GM21737 (cell line): ENCODE data around the gene RABGAP1L.
"Not testable (repeated sequence)": the region's sequence is repeated elsewhere in the genome, so short reads cannot be mapped to it uniquely, and the experiment has no call there.

Experiments
- ATAC-seq: cut with Tn5 transposase; IDR thresholded peaks from one replicate; pipeline ENCODE4 v1.9.1; 2021; ENCODE audit warnings: mild to moderate bottlenecking, moderate library complexity; ENCODE audit not compliant: unreplicated experiment

The RABGAP1L gene

GRCh38 chr1:174534789-174535188, 375.5 kb downstream of the RABGAP1L start:
- ATAC-seq = no peak

GRCh38 chr1:174535207-174535606, 375.9 kb downstream of the RABGAP1L start:
- ATAC-seq = no peak

- ATAC-seq = not testable (repeated sequence)
Measured at GRCh38 chr1:174543421-174543820, 384.1 kb downstream of the RABGAP1L start.

GRCh38 chr1:174550296-174550695, 391.0 kb downstream of the RABGAP1L start:
- ATAC-seq = no peak

GRCh38 chr1:174556392-174556791, 397.1 kb downstream of the RABGAP1L start:
- no peak for ATAC-seq

- no peak for ATAC-seq
Measured at GRCh38 chr1:174568551-174568950, 409.2 kb downstream of the RABGAP1L start.

GRCh38 chr1:174569240-174569639, 409.9 kb downstream of the RABGAP1L start:
- no peak for ATAC-seq

GRCh38 chr1:174572771-174573170, 413.5 kb downstream of the RABGAP1L start:
- ATAC-seq = no peak

GRCh38 chr1:174576120-174576519, 416.8 kb downstream of the RABGAP1L start:
- ATAC-seq = not testable (repeated sequence)

- no peak for ATAC-seq
Measured at GRCh38 chr1:174577681-174578080, 418.4 kb downstream of the RABGAP1L start.

GRCh38 chr1:174580801-174581200, 421.5 kb downstream of the RABGAP1L start:
- no peak for ATAC-seq

GRCh38 chr1:174583316-174583715, 424.0 kb downstream of the RABGAP1L start:
- no peak for ATAC-seq

GRCh38 chr1:174584071-174584470, 424.8 kb downstream of the RABGAP1L start:
- no peak for ATAC-seq

GRCh38 chr1:174588618-174589017, 429.3 kb downstream of the RABGAP1L start:
- ATAC-seq = not testable (repeated sequence)

GRCh38 chr1:174605198-174605597, 445.9 kb downstream of the RABGAP1L start:
- no peak for ATAC-seq

GRCh38 chr1:174606471-174606870, 447.2 kb downstream of the RABGAP1L start:
- no peak for ATAC-seq

GRCh38 chr1:174617905-174618304, 458.6 kb downstream of the RABGAP1L start:
- not testable (repeated sequence) for ATAC-seq

- ATAC-seq = no peak
Measured at GRCh38 chr1:174623324-174624035, 464.2 kb downstream of the RABGAP1L start.

- ATAC-seq = no peak
Measured at GRCh38 chr1:174626031-174627025, 467.0 kb downstream of the RABGAP1L start.

- ATAC-seq = no peak
Measured at GRCh38 chr1:174637487-174637886, 478.2 kb downstream of the RABGAP1L start.

GRCh38 chr1:174639461-174639860, 480.1 kb downstream of the RABGAP1L start:
- ATAC-seq = no peak

- no peak for ATAC-seq
Measured at GRCh38 chr1:174640783-174641182, 481.5 kb downstream of the RABGAP1L start.
